Measurements from ENCODE around the gene TMBIM4.
"Not testable (repeated sequence)": the region's sequence is repeated elsewhere in the genome, so short reads cannot be mapped to it uniquely, and the experiment has no call there.

Gene TMBIM4

DNA sequence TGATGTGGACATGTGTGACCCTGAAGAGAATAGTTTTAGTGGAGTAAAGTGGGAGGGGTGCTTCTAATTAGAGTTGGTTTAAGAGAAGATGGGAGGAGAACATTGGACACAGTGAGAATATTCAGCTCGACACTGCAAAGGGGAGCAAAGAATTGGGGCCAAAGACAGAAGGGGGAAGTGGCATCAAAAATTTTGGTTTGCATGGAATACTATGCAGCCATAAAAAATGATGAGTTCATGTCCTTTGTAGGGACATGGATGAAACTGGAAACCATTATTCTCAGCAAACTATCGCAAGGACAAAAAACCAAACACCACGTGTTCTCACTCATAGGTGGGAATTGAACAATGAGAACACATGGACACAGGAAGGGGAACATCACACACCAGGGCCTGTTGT is 15.0 kb upstream of the TMBIM4 start:
- not testable (repeated sequence) for DNase-seq (ENCODE audit: low read depth)

DNA sequence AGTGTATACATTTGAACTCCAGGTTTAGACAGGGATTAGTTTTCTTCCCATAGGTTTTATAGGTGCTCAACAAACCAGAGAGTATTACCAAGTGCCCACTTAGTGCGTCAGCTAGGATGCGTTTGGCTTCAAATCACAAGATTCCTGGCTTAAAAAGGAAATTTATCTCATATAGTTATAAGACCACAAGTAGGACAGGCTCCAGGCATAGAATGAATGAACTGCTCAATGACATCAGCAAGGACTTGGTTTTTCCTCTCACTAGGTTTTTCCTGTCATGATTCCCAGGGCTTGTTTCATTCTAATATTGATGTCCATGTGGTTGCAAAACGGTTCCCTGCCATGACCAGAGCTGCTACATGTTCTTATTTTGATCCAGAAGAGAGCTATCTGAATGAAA is 13.2 kb upstream of the TMBIM4 start:
- DNase-seq (ENCODE audit: low read depth) = no peak

DNA sequence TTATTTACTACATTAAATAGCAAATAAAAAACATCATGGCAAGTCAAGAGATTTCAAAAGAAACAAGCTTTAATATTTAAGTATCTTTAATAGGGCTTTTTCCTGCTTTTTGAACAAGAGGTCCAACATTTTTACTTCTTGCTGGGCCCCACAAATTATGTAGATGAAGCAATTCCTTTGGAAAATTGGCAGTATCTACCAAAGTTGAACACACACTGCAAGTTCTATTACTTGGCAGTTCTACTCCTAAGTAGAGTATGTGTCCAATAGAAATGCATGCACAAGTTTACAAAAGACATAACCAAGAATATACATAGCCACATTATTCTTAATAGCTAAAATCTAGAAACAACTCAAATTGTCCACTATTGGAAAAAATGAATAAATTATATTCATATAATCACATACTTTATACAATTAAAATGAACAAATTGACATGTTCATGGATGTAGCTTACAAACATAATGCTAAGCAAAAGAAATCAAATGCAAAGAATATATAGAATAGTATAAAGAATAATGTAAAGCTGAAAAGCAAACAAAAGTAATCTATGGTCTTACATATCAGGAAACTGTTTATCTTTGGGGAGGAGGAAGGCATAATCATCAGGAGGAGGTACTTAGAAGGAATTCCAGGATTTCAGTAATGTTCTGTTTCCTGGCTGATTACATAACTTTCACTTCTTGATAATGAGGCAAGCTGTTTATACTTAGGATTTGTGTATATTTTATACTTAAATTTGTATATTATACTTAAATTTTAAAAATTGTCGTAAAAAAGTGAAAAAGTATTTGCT is 6.5 kb upstream of the TMBIM4 start:
- no peak for DNase-seq (ENCODE audit: low read depth)

DNA sequence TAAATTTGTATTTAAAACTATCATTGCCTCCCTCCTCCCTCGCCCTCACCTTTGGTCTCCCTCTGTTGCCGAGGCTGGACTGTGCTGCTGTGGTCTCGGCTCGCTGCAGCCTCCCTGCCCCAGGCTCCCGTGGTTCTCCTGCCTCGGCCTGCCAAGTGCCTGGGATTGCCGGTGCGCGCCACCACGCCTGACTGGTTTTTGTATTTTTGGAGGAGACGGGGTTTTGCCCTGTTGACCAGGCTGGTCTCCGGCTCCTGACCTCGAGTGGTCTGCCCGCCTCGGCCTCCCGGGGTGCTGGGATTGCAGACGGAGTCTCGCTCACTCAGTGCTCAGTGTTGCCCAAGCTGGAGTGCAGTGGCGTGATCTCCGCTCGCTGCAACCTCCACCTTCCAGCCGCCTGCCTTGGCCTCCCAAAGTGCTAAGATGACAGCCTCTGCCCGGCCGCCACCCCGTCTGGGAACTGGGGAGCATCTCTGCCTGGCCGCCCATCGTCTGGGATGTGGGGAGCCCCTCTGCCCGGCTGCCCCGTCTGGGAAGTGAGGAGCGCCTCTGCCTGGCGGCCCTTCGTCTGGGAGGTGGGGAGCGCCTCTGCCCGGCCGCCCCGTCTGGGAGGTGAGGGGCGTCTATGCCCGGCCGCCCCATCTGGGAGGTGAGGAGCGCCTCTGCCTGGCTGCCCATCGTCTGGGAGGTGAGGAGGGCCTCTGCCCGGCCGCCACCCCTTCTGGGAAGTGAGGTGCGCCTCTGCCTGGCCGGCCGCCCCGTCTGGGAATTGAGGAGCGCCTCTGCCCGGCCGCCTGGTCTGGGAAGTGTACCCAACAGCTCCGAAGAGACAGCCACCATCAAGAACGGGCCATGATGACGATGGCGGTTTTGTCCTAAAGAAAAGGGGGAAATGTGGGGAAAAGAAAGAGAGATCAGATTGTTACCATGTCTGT is 4.9 kb upstream of the TMBIM4 start:
- not testable (repeated sequence) for DNase-seq (ENCODE audit: low read depth)

DNA sequence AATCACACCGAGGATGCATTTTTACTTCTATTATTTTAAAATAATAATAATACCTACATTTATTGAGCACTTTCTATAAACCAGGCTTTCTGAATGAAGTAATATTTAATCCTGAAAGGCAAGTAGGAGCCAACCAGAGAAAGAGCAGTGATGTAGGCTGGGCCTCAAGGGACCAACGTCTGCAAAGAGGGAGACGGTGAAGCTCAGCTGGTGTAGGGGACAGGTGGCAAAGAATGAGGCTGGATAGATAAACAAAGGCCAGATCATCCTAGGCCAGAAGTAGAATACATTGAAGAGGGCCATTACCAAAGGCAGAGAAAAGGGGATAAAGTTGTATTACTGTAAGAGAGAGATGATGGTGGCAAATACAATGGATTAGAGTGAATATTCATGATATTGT is 810 bp upstream of the TMBIM4 start:
- no peak for DNase-seq (ENCODE audit: low read depth)

DNA sequence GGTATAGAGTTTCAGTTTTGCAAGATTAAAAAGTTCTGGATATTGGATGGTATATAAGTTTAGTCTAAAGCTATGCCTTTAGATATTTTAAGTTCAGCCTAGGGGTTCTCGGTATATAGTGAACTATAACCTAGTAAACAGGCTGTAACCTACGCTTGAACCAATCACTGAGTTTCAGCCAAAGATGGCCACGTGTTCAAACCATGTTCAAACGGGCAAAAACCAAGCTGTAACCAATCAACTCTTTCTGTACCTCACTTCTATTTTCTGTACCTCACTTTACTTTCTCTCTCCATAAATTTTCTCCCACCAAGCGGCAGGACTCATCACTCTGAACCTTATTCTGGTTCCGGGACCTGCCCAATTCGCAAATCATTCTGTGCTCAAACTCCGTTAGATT is 1.4 kb downstream of the TMBIM4 start:
- no peak for DNase-seq (ENCODE audit: low read depth)

DNA sequence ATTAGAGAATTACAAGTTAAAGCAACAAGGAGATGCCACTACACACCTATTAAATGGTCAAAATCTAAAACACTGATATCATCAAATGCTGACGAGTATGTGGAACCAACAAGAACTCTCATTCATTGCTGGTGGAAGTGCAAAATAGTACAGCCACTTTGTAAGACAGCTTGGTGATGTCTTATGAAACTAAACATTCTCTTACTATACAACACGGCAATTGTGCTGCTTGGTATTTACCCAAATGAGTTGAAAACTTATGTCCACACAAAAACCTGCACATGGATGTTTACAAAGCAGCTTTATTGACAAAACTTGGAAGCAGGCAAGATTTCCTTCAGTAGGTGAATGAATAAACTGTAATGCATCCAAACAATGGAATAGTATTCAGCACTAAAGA is 3.2 kb downstream of the TMBIM4 start:
- no peak for DNase-seq (ENCODE audit: low read depth)

DNA sequence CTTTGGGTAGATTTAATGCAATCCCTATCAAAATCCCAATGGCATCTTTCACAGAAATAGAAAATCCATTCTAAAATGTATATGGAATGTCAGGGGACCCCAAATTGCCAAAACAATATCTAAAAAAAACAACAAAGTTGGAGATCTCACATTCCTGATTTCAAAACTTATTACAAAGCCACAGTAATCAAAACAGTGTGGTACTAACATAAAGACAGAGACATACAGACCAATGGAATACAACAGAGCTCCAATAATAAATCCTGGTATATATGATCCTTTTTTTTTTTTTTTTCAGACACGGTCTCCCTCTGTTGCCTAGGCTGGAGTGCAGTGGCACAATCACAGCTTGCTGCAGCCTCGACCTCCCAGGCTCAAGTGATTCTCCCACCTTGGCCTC is 4.7 kb downstream of the TMBIM4 start:
- no peak for DNase-seq (ENCODE audit: low read depth)

DNA sequence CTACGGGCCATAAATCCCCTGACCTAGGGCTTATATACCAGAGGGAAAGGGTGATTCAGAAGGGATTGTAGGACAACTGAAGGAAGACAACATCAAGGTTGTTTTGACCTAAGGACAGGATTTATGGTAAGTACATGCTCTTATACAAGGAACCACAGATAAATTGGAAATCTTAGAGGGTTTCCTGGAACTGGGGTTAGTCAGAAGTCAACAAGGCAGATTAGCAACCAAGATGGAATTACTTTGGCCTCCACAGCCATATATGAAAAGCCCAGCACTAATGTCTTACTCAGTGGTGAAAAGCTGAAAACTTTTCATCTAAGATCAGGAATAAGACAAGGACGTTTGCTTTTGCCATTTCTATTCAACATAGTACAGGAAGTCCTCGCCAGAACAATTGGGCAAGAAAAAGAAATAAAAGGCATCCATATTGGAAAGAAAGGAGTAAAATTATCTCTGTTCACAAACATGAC is 5.4 kb downstream of the TMBIM4 start:
- DNase-seq (ENCODE audit: low read depth) = no peak

DNA sequence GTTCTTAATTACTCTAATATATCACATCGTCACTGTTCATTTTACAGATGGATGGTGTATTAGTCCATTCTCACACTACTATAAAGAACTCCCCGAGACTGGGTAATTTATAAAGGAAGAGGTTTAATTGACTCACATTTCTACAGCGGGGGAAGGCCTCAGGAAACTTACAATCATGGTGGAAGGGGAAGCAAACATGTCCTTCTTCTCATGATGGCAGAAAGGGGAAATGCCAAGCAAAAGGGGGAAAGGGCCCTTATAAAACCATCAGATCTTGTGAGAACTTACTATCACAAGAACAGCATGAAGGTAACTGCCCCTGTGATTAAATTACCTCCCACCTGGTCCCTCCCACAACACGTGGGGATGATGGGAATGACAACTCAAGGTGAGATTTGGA is 6.5 kb downstream of the TMBIM4 start:
- no peak for DNase-seq (ENCODE audit: low read depth)

DNA sequence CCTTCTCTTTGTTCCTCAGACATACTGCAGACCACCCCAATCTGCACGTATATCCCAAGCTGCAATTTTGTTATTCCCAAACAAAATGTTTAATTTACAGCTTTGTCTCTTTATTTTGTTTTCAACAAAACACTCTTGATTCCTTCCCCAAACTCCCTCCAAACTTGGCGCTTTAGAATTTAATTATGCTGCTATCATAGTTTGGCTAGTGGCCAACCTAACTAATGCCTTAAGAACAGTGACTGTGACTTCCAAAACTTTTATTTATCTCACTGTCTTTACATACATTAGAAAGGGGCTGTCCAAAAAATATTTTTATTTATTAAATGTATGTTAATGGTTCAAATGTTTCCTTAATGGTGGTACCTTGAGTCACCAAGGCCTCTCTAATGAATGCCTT is 7.1 kb downstream of the TMBIM4 start:
- DNase-seq (ENCODE audit: low read depth) = no peak

DNA sequence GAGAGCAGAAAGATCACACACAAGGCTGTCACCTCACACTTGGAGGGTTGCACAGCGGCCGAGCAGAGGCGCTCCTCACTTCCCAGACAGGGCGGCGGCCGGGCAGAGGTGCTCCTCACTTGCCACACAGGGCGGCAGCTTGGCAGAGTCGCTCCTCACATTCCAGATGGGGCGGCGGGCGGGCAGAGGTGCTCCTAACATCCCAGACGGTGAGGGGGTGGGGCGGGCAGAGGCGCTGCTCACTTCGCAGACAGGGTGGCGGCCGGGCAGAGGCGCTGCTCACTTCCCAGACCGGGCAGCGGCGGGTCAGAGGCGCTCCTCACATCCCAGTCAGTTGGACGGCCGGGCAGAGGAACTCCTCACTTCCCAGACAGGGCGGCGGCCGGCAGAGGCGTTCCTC is 9.1 kb downstream of the TMBIM4 start:
- DNase-seq (ENCODE audit: low read depth) = no peak

DNA sequence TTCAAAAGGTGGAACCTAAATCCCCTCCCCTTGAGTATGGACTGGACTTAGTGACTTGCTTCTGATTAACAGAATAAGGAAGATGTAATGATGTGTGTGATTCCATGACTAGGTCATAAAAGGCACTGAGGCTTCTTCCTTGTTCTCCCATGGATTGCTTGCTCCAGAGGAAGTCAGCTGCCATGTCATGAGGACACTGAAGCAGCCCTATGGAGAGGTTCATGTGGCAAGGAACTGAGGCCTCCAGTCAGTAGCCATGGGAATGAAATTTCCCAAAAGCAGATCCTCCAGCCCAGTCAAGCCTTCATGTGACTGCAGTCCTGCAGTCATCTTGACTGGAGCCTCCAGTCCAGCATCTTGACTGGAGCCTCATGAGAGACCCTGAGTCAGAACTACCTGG is 10.7 kb downstream of the TMBIM4 start:
- no peak for DNase-seq (ENCODE audit: low read depth)

DNA sequence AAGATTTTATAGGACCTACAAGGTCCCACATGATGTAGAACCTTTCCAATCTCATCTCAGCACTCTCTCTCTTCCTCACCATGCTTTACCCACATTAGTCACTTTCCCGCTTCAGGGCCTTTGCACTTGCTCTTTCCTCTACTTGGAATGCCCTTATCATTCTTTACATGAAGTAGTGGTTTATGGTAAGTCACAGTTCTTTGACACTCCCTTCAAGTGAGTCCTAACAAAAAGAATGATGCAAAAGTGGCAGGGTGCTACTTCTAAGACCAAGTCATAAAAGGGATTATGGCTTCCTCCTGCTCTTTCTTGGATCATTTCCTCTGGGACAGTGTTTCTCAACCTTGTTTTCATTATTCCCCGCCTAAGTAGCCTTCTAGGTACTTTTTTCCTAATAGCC is 13.1 kb downstream of the TMBIM4 start:
- DNase-seq (ENCODE audit: low read depth) = no peak

DNA sequence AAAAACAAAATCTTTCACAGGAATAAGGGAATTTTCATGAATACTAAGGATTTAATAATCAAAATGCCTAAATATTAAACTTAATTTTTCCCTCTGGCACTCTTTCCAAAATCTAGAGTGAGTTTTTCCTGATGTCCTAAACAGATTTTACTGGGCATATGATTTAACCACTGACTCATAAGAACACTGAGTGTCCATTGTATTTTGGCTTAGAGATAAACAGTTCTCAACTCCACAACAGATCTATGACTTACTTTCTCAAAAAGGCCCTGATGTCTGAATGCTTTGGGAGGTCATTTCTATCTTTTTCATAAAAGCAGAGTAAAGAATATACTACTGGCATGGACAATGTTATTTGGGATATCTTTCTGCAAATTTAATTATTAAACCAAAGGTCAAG is 15.0 kb downstream of the TMBIM4 start:
- DNase-seq (ENCODE audit: low read depth) = no peak

DNA sequence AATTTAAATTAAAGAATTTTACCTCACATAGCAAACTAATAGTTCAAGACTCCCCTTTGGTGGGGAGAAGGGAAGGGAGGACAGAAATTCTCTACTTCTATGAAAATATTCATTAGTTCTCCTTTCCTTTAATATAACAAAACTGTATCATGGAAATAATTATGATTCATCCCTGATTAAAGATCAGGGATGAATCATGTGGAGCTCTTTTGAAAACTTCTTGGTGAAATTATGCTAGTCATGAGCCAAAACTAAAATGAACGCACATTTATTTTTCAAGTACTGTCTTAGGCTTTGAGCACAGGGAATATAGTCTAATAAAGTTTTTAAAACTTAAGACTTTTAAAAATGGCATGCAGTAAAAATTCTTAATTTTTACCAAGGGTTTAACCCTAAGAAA is 17.1 kb downstream of the TMBIM4 start:
- no peak for DNase-seq (ENCODE audit: low read depth)

DNA sequence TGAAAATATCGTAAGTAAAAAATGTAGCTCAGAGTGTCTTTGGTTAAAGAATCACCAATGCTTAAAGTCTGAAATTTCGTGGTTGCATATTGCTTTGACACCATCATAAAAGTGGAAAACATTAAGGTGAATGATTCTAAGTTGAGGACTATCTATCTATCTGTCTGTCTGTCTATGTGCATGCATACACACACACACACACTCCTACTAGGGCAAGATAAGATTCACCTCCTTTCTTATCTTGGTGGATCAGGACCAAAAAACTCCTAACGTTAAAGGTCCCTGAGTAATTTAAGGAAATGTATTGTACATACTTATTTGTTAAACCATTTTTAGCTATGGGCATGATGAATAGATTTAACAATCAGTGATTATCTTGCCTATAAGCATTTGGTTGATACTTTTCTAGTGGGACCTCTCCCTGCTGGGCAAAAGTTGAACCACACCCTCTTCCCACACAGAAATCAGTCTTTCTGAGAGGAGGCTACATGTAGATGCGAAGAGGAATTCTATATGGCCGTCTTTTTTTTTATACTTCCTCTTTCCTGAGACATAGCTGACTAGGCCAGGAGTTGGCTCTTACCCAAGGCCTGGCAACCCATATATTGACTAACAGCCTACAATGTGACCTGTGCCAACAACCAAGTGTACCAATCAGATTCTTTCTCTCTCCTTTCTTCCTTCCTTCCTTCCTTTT is 19.9 kb downstream of the TMBIM4 start:
- no peak for DNase-seq (ENCODE audit: low read depth)

DNA sequence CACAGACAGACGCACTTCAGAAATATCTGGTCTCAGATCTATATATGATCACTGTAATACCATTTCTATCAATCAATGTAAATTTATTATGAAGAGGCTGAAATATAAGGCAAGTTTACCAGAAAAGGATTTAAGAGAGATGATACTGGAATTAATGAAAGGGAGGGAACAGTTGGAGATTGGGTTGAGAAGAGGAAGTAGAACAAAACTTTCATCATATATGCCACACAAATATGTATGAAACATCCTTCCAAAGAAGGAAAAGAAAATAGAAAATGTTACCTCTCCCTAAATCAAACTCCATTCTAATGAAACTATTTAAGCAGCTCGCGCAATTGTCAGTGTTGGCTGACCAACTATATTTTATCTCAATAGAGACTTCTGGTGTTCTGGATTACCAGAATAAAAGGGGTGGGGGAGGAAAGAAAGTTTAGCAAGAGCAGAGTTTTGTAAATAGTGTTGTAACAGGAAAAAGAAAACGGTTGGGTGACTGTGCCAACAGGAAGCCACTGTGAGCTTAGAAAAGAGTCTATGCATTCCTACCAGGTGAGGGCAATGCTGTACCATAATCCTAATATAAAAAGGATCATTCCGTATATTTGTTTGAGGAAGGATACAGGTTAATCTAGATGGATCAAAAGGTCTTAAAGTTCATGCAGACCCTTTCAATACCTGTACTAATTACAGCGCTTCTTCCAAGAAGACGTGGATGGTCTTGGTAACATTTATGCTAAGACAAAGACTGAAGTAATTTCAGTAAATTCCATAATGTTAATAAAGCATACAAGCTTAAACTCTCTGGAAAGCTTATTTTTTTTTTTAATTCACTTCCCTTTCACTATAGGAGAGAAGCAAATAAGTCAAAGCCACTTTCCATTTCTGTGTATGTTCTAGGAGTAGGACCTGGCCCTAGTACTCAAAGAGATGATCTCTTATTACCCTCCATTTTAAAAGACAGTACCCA is 24.7 kb downstream of the TMBIM4 start:
- DNase-seq (ENCODE audit: low read depth) = no peak

DNA sequence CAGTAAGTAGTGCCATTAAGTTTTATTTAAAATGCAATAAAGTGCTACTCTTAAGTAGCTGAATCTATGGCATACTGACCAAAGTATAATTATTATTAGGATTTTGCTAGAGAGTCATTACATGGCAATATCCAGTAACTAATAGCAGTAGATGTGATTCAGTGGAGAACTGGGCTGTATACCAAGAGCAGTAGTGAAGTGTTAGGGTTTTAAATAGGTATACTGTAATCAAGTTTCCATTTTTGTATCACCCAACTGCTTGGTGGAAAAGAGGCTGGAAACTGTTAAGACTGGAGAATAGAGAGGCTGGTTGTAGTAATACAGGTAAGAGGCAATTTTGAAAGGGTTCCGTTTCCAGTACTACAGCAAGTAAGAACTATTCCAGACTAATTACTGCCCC is 25.9 kb downstream of the TMBIM4 start:
- DNase-seq (ENCODE audit: low read depth) = no peak

DNA sequence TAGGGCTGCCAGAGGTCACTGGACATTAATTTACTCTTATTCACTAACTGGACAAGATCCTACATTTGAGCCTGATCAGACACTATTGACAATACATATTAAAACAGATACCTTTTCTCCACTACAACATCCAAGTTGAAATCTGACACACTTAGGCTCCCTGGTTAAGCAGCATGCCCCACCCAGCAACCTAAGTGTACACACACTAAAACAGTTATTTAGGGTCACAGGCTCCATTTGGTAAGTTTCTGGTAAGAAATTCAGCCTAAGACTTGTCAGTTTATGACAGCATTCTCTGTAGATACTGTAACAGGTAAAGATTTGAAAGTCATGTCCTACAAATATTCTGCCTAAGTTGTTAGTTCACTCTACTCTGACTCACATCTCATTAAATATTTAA is 27.0 kb downstream of the TMBIM4 start:
- DNase-seq (ENCODE audit: low read depth) = no peak

DNA sequence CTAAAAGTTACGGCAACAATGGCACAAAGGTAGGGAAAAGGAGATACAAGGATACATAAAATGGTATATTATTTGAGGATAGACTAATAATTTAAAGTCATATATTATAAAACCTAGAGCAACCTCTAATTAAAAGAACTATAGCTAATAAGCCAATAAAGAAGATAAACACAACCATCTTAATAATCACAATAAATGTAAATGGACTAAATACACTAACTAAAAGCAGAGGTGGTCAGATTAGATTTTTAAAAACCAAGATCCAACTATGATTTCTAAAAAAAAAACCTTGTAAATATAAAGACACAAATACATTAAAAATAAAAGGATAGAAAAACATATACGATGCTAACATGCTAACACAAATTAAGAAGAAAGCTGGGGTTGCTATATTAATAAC is 28.5 kb downstream of the TMBIM4 start:
- DNase-seq (ENCODE audit: low read depth) = no peak
